ENCODE measurements around the gene PACSIN3. TPM values are rescaled to one million over a fixed set of nuclear protein-coding genes. Genes with fewer than 3 reads are reported as not detected.

Gene PACSIN3
- total RNA-seq, 1 donor: 39.3 TPM

- peak; percentile 97 for DNase-seq (ENCODE audit: low read depth)
- H3K4me3 ChIP-seq (ENCODE audit: low read depth, low read length): peak within 1 kb of the TSS; percentile 99
- no peak for TF ChIP-seq CTCF (IDR thresholded peaks at IDR 0.05; ENCODE audit: insufficient read depth, low read depth, low read length)
These were observed 9.7 kb downstream of the PACSIN3 start, which contains the start of gene ARFGAP2 for GRCh38 chr11:47176328-47177228. Gene ARFGAP2 (minus strand): TSS chr11:47176879. CDS start chr11:47176853, 26 bp downstream.

GRCh38 chr11:47175746-47176327, 10.4 kb downstream of the PACSIN3 start:
- H3K4me3 ChIP-seq (ENCODE audit: low read depth, low read length): peak overlapping the region; percentile 99
- TF ChIP-seq CTCF (IDR thresholded peaks at IDR 0.05; ENCODE audit: insufficient read depth, low read depth, low read length): no peak
- DNase-seq (ENCODE audit: low read depth): no peak

GRCh38 chr11:47172740-47173336, 13.4 kb downstream of the PACSIN3 start:
- H3K4me3 ChIP-seq (ENCODE audit: low read depth, low read length): no peak overlapping the region
- no peak for TF ChIP-seq CTCF (IDR thresholded peaks at IDR 0.05; ENCODE audit: insufficient read depth, low read depth, low read length)
- DNase-seq (ENCODE audit: low read depth): no peak

GRCh38 chr11:47171856-47172255, 14.4 kb downstream of the PACSIN3 start:
- no peak for TF ChIP-seq CTCF (IDR thresholded peaks at IDR 0.05; ENCODE audit: insufficient read depth, low read depth, low read length)
- no peak overlapping the region for H3K4me3 ChIP-seq (ENCODE audit: low read depth, low read length)
- no peak for DNase-seq (ENCODE audit: low read depth)

GRCh38 chr11:47171061-47171838, 15.0 kb downstream of the PACSIN3 start:
- TF ChIP-seq CTCF (IDR thresholded peaks at IDR 0.05; ENCODE audit: insufficient read depth, low read depth, low read length): no peak
- no peak for DNase-seq (ENCODE audit: low read depth)
- H3K4me3 ChIP-seq (ENCODE audit: low read depth, low read length): no peak overlapping the region

- TF ChIP-seq CTCF (IDR thresholded peaks at IDR 0.05; ENCODE audit: insufficient read depth, low read depth, low read length): no peak
- no peak overlapping the region for H3K4me3 ChIP-seq (ENCODE audit: low read depth, low read length)
- no peak for DNase-seq (ENCODE audit: low read depth)
These were observed 19.9 kb downstream of the PACSIN3 start for GRCh38 chr11:47166368-47166767.
